Upper lobe of left lung (tissue), 6 donors: ENCODE data around the gene ORMDL3. TPM values are rescaled to one million over a fixed set of nuclear protein-coding genes. Genes with fewer than 3 reads are reported as not detected.

ENCODE experiments used
- ATAC-seq, 2 donors: fragments of 200-7000 bp; cut with Tn5 transposase; one replicate each; pipeline ENCODE4 v1.9.1; 2022; ENCODE audit warnings: mild to moderate bottlenecking in 2 of 2, moderate library complexity in 2 of 2; ENCODE audit not compliant: low FRiP score in 2 of 2
- DNase-seq, 2 donors: peaks; one replicate each; pipeline ENCODE4 v3.0.0-alpha.2; 2019 to 2020
- H3K27ac ChIP-seq, 4 donors: fragments of 200-600 bp; sonication (generic); one replicate each; pipeline ENCODE4 v1.5.1; 2016 to 2019
- H3K27me3 ChIP-seq, 4 donors: fragments of 200-600 bp; sonication (generic); one replicate each; pipeline ENCODE4 v1.5.1; 2017 to 2019
- H3K36me3 ChIP-seq, 4 donors: fragments of 200-600 bp; sonication (generic); one replicate each; pipeline ENCODE4 v1.5.1; 2016 to 2019
- H3K4me1 ChIP-seq, 4 donors: fragments of 200-600 bp; sonication (generic); one replicate each; pipeline ENCODE4 v1.5.1; 2018 to 2019
- H3K4me3 ChIP-seq, 4 donors: fragments of 200-600 bp; sonication (generic); one replicate each; pipeline ENCODE4 v1.5.1; 2017 to 2019; ENCODE audit warnings: mild to moderate bottlenecking in 2 of 4, moderate library complexity in 1 of 4
- H3K9me3 ChIP-seq, 4 donors: fragments of 200-600 bp; sonication (generic); one replicate each; pipeline ENCODE4 v1.5.1; 2018 to 2019
- EP300 ChIP-seq, 4 donors: sonication (generic); formaldehyde crosslinking; IDR thresholded peaks; one replicate each; pipeline ENCODE4 v1.5.1; 2017; ENCODE audit warnings: antibody characterized with exemption in 4 of 4, control low read depth in 2 of 4
- POLR2A ChIP-seq, 4 donors: fragments of 450-650 bp; IDR thresholded peaks; one replicate each; pipeline ENCODE4 v1.5.1; 2016 to 2017; ENCODE audit warnings: antibody characterized with exemption in 4 of 4, mild to moderate bottlenecking in 2 of 4
- POLR2AphosphoS5 ChIP-seq, 2 donors: sonication (generic); formaldehyde crosslinking; IDR thresholded peaks; one replicate each; pipeline ENCODE4 v1.5.1; 2017; ENCODE audit warnings: antibody characterized with exemption in 2 of 2
- WGBS, 2 donors: methylation state at CpG; one replicate each; pipeline ENCODE4 v1.1.5; 2017 to 2018; 5-methylcytosine and 5-hydroxymethylcytosine counted together
- total RNA-seq, 6 donors: library from RNA; depleted of rRNA in 4 of 6; stranded (reverse); fragments of >200 nt in 4 of 6; gene quantifications; one replicate each; pipeline versions ENCODE4 v1.1.0 to v1.2.1, GENCODE V29; 2016 to 2021
- TF ChIP-seq, protein P1 (sequence below), 6 experiments: fragments of 450-650 bp in 4 of 6; fragments of 200-600 bp in 2 of 6; sonication (generic) in 2 of 6; IDR thresholded peaks; one replicate each; pipeline ENCODE4 v1.5.1; 2016 to 2019; ENCODE audit warnings: antibody characterized with exemption in 6 of 6
- donor health status: DM: no; HTN: no; CAD: no; lungs with moderate emphysema.
- donor health status: DM: no; HTN: yes; CAD: no; lungs with severe emphysema.

ORMDL3 gene
- total RNA-seq, 6 donors from 2014 or later: 69.9 to 99.6 (median 82.7) TPM

DNA sequence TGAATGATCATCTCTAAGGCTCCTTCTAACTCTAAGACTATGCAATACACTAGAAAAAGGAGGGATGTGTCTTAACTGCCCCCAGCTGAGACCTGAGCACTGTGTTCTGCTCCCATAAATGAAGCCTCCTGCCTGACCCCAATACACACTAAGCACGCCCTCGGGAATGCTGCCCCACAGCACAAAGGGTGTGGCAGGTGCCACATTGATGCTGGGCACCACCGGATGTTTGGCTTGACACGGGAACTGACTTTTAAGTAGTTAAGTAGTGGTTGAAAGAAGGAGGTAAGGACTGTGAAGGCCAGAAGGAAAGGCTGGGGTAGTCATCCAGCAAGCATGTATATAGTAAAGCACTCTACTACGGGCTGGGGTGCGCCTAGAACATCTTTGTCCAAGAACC is 39.4 kb upstream of the ORMDL3 start:
- no peak for ATAC-seq
- 62% methylated on average over 6 of the region's 6 CpGs for WGBS, 2 donors

DNA sequence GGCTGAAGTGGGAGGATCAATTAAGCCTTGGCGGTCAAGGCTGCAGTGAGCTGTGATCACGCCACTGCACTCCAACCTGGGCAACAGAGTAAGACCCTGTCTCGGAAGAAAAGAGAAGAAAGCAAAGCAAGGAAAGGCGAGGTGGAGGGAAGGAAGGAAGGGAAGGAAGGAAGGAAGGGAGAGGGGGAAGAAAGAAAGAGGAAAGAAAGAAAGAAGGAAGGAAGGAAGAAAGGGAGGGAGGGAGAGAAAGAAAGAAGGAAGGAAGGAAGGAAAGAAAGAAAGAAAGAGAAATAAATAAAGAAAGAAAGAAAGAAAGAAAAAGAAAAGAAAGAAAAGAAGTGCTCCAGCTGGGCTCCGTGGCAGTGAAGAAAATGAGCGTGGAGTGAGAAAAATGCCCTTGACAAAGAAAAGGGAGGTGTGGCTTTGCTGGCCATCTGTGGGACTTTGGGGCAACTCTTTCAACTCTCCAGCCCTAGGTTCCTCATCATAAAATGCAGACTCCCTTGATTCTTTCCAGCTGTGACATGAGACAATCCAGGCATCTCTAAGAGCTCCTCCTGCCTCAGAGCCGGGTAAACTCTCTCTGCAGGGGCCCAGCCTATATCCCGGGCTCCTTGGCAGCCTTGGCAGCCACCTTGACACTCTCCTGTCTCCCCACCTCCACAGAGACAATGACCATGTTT is 37.8 kb upstream of the ORMDL3 start:
- WGBS, 2 donors: 66 to 73% methylated on average over 6 to 8 of the region's 8 CpGs
- Histone ChIP-seq H3K27me3 (no peaks in the 10 kb centered on the region), H3K27ac (no peak overlapping the region), H3K4me3 (no peak overlapping the region), H3K36me3 (no peaks in the 10 kb centered on the region), H3K9me3 (no peaks in the 10 kb centered on the region), H3K4me1 (peaks cover 0 to 7% (median 1%) of the 10 kb centered on the region in 4 donors)
- DNase-seq (no peak), ATAC-seq (no peak)
- TF ChIP-seq, protein P1, sequence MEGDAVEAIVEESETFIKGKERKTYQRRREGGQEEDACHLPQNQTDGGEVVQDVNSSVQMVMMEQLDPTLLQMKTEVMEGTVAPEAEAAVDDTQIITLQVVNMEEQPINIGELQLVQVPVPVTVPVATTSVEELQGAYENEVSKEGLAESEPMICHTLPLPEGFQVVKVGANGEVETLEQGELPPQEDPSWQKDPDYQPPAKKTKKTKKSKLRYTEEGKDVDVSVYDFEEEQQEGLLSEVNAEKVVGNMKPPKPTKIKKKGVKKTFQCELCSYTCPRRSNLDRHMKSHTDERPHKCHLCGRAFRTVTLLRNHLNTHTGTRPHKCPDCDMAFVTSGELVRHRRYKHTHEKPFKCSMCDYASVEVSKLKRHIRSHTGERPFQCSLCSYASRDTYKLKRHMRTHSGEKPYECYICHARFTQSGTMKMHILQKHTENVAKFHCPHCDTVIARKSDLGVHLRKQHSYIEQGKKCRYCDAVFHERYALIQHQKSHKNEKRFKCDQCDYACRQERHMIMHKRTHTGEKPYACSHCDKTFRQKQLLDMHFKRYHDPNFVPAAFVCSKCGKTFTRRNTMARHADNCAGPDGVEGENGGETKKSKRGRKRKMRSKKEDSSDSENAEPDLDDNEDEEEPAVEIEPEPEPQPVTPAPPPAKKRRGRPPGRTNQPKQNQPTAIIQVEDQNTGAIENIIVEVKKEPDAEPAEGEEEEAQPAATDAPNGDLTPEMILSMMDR (IDR thresholded peaks at IDR 0.05): no peak
- TF ChIP-seq POLR2A (IDR thresholded peaks at IDR 0.05) (no peak), EP300 (IDR thresholded peaks at IDR 0.05) (no peak), POLR2AphosphoS5 (IDR thresholded peaks at IDR 0.05) (no peak)

More for the DNA sequence above, 39.4 kb upstream of the ORMDL3 start:
- Histone ChIP-seq H3K4me1 (peaks cover 0 to 10% (median 1%) of the 10 kb centered on the region in 4 donors), H3K36me3 (no peaks in the 10 kb centered on the region), H3K4me3 (no peak overlapping the region), H3K9me3 (no peaks in the 10 kb centered on the region), H3K27me3 (no peaks in the 10 kb centered on the region), H3K27ac (peak overlapping the region in 2 of 4 donors; percentile 10 to 47)
- TF ChIP-seq POLR2A (IDR thresholded peaks at IDR 0.05) (no peak), POLR2AphosphoS5 (IDR thresholded peaks at IDR 0.05) (no peak), EP300 (IDR thresholded peaks at IDR 0.05) (no peak)
- TF ChIP-seq, protein P1 (IDR thresholded peaks at IDR 0.05): no peak
- DNase-seq: no peak

DNA sequence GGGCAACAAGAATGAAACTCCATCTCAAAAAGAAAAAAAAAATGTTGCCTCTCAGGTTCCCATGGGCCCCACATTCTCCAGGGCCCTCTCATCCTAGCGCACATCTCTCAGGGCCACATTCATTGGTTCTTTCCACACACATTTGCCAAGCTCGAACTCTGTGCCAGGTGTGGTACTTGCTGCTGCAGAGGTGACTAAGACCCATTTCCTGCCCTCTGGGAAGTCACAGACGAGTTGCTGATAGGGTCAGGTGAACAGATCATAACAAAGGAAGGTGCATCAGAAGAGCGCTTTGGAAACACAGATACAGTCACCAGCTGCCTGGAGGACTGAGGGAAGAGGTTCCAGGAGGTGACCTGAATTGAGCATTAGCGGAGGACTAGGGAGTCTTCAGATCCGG is 36.4 kb upstream of the ORMDL3 start:
- Histone ChIP-seq H3K4me1 (peaks cover 0 to 8% (median 4%) of the 10 kb centered on the region in 4 donors), H3K9me3 (no peaks in the 10 kb centered on the region), H3K27me3 (no peaks in the 10 kb centered on the region), H3K36me3 (no peaks in the 10 kb centered on the region), H3K27ac (no peak overlapping the region), H3K4me3 (no peak overlapping the region)
- no peak for ATAC-seq
- TF ChIP-seq POLR2A (IDR thresholded peaks at IDR 0.05): no peak
- TF ChIP-seq, protein P1 (IDR thresholded peaks at IDR 0.05): no peak
- no peak for TF ChIP-seq EP300 (IDR thresholded peaks at IDR 0.05)
- no peak for TF ChIP-seq POLR2AphosphoS5 (IDR thresholded peaks at IDR 0.05)
- no peak for DNase-seq
- WGBS, 2 donors: 64 to 70% methylated on average over 6 of the region's 6 CpGs

DNA sequence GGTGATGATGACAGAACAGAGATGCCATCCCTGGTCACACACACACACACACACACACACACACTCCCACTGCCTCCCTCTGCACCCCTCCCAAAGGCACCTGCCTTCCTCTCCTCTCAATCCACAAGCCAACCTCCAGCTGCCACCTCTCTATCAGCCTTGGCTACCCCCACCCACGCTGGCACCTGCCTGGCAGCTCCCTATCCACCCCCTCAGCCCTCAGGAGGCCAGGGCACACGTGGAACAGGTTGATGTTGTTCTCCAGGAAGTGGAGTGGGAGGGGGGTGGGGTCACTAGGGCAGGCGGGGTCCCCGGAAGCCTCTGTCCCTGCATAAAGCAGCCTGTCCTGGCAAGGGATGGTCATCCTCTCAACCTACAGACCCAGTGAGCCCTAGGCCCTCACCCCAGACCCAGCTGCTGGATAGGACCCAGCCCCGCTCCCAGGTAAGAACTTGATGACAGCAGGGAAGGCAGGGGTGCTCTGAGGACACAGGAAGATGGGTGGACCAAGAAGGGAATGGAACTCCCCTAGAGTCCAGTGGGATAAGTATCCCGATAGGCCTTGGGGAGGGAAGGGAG is 35.3 kb upstream of the ORMDL3 start, which contains the start of gene GSDMA:
Gene GSDMA (plus strand): TSS at position 363 of the 579 bp plus-strand sequence. CDS start 2,684 bp downstream, outside the sequence.
- no peak for ATAC-seq
- Histone ChIP-seq H3K4me1 (peaks cover 0 to 8% (median 4%) of the 10 kb centered on the region in 4 donors), H3K4me3 (no peak within 1 kb of the TSS), H3K9me3 (no peaks in the 10 kb centered on the region), H3K27ac (no peak within 1 kb of the TSS), H3K27me3 (no peaks in the 10 kb centered on the region), H3K36me3 (no peaks in the 10 kb centered on the region)
- no peak for TF ChIP-seq POLR2A (IDR thresholded peaks at IDR 0.05)
- TF ChIP-seq EP300 (IDR thresholded peaks at IDR 0.05): no peak
- TF ChIP-seq, protein P1 (IDR thresholded peaks at IDR 0.05): no peak
- TF ChIP-seq POLR2AphosphoS5 (IDR thresholded peaks at IDR 0.05): no peak
- no peak for DNase-seq
- WGBS, 2 donors: 36 to 60% methylated on average over 2 to 6 of the region's 6 CpGs
